GM19468 (cell line): ENCODE results near the gene SLC2A5.

Source experiments
- ATAC-seq: cut with Tn5 transposase; IDR thresholded peaks from one replicate; pipeline ENCODE4 v1.9.1; 2021; ENCODE audit warnings: mild to moderate bottlenecking, moderate library complexity, moderate number of reproducible peaks; ENCODE audit not compliant: unreplicated experiment; ENCODE audit errors: extremely low read depth

Gene SLC2A5

DNA sequence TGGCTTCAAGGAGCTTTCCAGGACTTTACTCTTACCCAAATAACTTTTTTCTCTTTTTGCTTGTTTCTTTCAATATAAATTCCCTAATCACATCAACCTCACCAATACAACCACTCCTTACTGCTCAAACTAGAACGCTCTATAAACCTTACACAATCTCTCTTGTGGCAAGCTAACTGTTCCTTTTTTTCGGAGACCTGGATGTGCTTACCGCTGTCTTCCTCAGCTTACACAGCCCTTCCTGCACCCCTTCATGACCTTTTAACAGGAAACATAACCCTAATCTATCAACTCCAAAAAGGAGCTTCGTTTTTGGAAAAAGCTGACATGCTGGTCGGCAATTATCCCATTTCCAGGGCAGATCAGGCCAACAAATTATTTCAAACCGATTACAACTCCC, 24.1 kb upstream of the SLC2A5 start:
- no peak for ATAC-seq

- no peak for ATAC-seq
Observed at GRCh38 chr1:9093091-9093490, 23.7 kb upstream of the SLC2A5 start.

- ATAC-seq: no peak
Observed at GRCh38 chr1:9088807-9089206, 19.4 kb upstream of the SLC2A5 start.

DNA sequence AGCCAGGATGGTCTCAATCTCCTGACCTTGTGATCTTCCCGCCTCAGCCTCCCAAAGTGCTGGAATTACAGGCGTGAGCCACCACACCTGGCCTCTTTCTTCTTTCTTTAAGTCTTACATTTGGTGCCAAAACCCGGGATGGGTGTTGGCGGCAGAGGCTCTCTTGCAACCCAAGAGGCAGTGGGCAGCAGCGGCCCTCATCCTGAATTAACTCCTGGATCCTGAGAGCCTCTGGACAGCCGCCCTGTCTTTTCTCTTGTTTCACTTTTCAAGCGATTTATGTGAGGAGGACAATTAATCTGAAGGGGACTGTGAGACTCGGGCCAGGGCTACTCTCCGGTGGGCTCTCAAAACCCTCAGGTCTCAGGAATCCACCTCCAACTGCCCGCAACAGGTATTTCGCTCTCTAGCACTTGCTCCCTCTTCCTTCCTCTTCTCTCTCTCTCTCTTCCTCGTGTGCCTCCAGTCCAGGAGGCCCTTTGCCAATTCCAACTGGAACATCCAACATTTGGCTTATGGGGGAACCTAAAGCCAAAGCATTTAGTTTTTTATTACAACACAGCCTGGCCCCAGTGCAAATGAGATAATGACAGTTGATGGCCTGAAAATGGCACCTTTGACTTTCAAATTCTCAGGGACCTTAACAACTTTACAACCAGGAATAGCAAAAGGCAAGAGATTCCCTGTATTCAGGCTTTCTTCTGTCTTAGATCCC, 18.1 kb upstream of the SLC2A5 start:
- no peak for ATAC-seq

DNA sequence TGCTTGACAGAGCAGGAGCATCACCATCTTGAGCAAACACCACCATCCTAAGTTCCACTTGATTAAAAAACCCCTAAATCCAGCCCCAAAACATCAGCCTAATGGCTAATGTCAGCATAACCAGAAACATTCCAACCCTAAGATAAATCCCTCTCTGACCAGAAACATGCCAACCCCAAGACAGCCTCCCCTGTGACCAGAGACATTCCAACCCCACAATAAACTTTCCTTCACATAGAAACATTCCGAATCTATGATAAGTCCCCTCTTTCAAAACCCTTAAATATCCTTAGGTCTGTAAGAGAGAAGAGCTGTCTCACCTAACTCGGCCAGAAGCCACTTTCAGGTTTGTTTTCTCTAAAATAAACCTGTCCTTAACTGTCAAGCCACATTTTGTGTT, 17.4 kb upstream of the SLC2A5 start:
- no peak for ATAC-seq

GRCh38 chr1:9086045-9086444, 16.6 kb upstream of the SLC2A5 start:
- no peak for ATAC-seq

DNA sequence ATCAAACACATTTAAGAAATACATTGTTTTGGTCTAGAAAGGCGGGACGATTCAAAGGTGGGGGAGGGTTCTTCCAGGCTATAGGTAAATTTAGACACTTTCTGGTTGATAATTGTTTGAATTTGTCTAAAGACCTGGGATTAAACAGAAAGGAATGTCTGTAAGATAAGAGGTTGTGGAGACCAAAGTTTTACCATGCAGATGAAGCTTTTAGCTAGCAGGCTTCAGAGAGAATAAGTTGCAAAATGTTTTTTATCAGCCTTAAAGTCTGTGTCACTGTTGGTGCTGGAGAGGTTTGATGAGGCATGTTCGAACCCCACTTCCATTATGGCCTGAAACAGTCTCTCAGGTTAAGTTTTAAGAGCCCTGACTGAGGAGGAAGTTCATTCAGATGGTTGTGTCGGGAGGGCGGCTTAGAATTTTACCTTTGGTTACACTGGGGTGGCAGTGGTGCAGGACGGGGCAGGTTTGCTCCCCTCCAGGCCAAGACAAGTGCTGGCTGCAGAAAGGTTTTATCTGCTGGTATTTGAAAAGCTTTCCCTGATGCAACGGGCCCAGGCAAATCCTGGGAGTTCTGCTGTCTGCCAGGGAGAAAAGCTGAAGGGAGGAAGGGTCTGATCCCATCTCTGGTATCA, 16.0 kb upstream of the SLC2A5 start:
- ATAC-seq: no peak

GRCh38 chr1:9084906-9085305, 15.5 kb upstream of the SLC2A5 start:
- no peak for ATAC-seq

- no peak for ATAC-seq
Observed at GRCh38 chr1:9081473-9081872, 12.0 kb upstream of the SLC2A5 start.

DNA sequence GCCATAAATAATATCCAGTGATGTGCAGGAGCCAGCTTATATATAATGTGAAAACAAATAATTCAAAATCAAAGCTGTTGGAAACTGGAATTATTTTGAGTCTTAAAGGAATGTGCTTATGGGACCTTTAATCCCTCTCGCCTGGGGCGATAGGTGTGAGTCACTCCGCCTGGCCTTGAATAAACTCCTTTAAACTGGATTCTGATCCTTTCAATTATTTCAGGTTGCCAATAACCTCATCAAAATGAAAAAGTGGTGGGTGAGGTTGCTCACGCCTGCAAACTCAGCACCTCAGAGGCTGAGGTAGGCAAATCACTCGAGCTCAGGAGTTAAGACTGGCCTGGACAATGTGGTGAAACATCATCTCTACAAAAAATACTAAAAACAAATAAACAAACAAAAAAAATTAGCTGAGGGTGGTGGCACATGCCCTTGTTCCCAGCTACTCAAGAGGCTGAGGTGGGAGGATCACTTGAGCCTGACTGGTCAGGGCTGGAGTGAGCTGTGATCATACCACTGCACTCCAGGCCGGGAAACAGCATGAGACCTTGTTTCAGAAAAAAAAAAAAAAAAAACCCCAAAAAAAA, 11.4 kb upstream of the SLC2A5 start:
- ATAC-seq: no peak

DNA sequence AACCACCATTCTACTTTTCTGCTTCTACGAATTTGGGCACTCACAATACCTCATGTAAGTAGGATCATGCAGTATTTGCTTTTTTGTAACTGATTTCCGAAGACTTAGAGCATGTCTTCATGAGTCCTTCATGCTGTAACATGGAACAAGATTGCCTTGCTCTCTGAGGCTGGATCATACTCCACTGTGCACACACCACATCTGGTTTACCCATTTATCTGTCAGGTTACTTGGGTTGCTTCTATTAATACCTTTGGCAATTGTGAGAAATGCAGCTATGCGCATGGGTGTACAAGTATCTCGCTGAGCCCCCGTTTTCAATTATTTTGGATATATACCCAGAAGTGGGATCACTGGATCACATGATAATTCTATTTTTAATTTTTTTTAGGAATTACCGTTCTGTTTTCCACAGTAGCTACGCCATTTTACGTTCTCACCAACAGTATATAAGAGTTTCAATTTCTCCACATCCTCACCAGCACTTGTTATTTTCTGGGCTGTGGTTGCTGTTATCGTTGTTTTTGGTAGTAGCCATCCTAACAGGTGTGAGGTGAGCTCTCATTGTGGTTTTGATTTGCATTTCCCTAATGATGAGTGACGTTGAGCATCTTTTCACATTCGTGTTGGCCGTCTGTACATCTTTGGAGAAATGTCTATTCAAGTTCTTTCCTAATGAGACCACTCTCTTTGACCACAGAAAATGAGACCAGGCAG, 10.7 kb upstream of the SLC2A5 start:
- peak; percentile 50 for ATAC-seq

- ATAC-seq: no peak
Observed at GRCh38 chr1:9078752-9079500, 9.5 kb upstream of the SLC2A5 start.

- no peak for ATAC-seq
Observed at GRCh38 chr1:9078015-9078751, 8.7 kb upstream of the SLC2A5 start.

- ATAC-seq: no peak
Observed at GRCh38 chr1:9075022-9075421, 5.6 kb upstream of the SLC2A5 start.

GRCh38 chr1:9073143-9073542, 3.7 kb upstream of the SLC2A5 start:
- no peak for ATAC-seq

DNA sequence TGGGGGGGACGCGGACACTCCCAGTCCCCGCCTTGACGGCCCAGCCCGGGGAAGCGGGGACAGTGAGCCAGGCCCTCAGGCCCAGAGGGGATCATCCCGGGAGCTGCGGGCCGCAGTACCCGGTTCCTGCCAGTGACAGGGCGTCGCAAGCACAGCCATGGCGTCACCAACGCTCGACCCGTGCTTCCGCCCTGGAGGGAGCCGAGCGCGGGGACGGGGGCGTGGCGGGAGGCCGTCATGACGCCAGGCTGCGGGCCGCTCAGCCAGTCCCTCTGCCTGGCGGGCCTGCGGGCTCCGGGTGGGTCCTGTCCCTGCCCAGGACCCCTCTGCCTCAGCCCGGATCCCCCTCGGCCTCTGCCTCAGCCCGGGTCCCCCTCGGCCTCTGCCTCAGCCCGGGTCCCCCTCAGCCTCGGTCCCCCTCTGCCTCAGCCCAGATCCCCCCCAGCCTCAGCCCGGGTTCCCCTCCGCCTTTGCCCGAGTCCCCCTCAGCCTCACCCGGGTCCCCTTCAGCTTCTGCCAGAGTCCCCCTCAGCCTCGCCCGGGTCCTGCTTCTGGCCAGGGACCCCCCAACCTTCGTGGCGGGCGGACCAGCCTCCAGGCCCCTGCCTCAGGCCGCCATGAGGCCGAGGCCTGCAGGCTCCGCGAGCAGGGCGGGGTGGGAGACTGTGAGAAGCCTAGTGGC, 2.3 kb upstream of the SLC2A5 start:
- no peak for ATAC-seq

- ATAC-seq: no peak
Observed at GRCh38 chr1:9070486-9070885, 1.1 kb upstream of the SLC2A5 start.

DNA sequence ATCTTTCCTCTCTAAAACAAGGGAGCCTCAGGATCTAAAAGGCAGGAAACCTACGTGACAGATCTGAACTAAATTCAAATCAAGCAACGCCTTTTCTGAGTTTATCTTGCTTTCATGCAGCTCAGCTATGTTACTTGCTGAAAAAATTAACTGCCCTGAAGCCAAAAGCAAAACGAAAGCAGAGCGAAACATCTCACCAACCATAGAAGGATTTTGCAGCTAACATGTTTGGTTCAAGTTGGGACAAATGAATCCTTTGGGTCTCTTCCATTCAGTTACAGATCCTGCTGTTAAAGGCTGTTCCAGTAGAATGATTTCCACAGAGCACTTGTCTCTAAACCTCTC, 482 bp downstream of the SLC2A5 start:
- ATAC-seq: no peak
